HG02571 (cell line): ENCODE results near the gene LAMP1.
"Not testable (repeated sequence)": the region's sequence is repeated elsewhere in the genome, so short reads cannot be mapped to it uniquely, and the experiment has no call there.

Experiments
- ATAC-seq: cut with Tn5 transposase; IDR thresholded peaks from one replicate; pipeline ENCODE4 v1.9.1; 2021; ENCODE audit warnings: mild to moderate bottlenecking, moderate library complexity; ENCODE audit not compliant: unreplicated experiment

The LAMP1 gene

DNA sequence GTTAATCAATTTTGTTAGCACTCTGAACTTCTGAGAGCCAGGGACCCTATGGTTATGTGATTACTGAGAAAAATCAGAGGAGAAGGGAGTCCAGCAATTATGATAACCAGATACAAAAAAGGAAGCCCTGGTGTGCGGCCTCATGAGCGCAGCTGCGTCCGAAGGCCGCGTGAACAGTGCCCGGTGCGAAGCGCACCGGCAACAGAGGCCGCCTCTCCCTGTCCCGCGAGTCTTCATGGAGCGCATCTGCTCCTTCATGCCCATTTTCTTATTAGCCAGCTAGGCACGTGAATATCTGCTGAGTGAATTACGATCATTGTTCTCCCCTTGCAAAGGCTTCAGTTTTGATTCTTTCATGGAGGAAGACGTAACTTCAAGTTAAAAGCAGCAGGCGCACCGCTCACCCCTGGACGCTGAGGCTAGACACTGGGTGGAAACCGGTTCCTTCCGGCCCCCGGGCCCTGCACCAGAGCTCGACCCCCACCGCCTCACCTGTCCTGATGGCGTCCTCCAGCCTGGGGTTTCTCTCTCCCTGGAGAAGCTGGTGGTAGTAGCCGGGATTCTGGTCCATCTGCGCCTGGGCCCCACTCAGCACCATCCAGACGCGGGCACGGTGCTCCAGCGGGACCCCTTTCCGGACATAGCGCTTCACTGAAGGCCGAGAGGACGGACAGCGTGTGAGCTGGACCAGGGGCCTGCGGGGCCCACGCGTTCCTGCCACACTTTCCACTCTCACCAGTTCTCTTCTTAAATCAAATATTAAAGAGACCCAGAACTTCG is 58.0 kb downstream of the LAMP1 start:
- no peak for ATAC-seq

DNA sequence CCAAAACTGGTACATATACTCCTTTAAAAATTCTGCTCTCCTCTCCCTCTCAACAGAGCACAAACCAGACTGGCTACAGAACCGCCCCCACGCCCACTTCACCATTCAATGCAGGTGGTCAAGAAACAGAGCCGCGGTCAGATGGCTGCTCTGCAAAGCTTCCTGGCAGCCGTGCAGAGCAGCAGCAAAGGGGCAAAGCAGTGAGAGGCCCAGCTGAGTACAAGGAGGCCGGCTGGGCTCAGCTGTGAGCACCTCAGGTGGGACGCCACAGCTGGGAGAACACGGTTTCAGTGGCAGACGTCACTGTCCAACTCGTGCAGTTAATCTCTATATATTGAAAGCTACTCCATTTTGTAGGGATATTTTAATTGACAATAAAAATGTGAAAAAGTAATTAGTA is 58.6 kb downstream of the LAMP1 start:
- no peak for ATAC-seq

DNA sequence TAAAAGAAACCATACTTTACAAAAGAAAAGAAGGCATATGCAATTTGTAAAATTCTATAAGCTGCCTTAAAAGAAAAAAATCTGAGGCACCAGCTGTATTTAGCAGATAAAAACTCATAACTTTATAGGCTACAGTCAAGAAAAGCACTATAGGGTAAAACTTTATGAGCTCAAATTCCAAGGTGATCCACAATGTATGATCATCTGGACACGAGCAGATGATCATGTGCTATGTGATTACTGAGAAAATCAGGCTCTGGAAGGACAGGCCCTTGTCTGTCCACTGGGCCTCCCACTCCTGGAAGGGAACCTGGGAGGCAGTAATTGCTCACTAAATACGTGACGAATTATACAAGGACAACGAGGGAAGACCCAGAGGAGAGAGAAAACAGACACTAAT is 59.6 kb downstream of the LAMP1 start:
- ATAC-seq = no peak

DNA sequence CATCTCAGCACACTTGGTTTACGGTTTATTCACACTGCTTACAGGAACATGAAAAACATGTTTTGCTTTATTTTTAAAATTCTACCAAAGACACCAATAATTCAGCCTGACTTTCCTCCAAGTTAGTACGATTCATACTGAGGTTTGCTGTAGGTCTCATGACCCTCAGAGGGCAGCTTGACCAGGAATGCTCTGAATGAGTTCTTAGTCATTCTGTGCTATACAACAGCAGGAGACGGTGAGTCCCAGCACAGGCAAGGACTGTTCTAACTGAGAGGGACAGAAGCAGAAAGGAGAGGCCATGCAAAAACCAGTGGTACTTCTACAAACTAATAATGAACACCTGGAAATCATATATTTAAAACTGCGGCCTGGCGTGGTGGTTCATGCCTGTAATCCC is 60.5 kb downstream of the LAMP1 start:
- ATAC-seq = no peak

DNA sequence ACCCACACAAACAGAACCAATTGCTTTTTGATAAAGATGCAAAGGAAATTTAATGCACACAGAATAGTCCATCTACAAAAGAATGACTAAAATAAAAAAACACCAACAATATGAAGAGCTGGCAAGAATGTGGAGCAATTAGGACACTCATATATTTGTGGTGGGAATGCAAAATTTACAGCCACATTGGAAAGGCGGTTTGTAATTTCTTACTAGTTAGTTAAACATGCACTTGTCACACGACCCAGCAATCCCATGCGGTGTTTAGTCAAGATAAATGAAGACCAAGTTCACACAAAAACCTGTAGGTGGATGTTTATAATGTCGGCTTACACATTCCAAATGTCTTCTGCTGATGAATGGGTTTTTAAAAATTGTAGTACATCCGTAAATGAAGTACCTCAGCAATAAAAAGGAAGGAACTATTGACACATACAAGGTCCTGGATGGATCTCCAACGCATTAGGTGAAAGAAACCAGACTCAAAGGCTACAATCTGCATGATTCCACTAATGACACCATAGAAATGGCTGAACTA is 61.7 kb downstream of the LAMP1 start:
- ATAC-seq = no peak

DNA sequence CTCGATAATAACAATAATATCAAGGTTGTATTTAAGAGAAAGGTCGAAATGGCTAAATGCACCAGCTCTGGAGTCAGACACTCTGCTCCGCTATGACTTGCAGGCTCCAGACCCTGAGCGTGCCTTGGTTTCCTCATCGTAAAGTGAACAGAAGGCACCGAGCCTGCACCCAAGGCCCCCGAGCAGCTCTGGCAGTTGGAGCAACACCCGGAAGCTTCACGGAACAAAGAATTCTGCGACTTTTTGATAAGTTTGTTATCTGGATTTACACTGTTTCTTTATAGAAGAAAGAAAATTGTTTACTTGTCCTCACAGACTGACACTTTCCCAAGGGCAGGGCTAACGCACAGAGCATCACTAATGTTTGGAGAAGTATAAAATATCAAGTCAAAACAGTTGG is 62.5 kb downstream of the LAMP1 start:
- no peak for ATAC-seq

DNA sequence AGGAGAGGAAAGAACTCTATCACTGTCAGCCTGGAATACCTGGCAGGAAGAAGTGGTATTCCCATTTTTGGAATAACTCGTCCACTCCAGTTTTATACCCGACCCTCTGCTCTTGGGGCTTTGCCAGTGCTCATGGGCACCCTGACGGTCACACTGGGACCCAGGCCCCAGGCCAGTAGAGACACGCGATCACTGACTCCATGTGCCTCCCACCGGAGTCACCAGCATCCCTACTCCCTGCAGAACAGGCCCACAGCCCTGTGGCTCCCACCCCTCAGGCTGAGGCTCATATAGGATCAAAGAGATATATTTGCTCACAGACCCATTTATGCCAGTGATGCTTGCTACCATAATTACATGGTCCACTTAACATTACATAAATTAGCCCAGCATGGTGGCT is 63.4 kb downstream of the LAMP1 start:
- ATAC-seq = no peak

DNA sequence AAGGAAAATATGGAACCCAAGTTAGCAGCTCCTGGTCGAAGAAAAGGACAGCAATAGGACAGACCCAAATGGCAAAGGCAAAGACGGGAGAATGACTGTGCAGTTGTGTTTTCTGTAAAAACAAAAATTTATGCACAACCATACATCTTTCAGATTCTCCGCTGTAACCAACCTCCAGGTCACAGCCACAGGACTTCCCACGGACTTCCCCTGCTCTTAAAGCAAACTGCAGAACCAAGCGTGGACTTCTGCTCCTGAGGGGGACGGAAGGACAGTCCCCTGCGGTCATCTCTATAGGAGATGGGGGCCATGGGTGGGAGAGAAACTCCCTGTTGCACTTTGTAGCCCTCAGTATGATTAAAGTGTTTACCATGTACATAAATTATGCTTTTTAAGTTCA is 64.4 kb downstream of the LAMP1 start:
- no peak for ATAC-seq

DNA sequence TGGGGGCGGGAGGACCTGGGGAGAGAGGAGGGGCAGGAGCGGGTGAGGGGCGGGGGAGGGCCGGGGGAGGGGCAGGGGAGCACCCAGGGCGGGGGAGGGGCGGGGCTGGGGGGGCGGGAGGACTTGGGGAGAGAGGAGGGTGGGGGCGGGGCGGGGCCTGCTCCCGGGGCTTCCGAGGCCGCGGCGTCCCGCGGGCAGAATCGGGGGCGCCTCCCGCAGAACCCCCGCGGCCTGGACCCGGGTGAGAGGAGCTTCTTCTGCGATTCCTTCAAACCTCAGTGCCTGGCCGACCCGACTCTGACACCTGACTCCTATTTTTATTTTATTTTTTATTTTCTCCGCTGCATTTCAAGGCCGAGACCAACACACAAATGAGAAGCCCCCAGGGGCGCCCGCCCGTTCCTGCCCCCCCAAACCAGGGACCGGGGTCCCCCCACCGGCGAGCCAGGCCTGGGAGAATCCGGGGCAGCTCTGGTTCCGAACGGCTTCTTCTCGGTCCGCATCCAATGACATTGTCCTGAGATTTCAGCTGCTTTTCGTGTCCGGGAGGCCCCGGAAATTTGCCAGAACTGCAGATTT is 67.4 kb downstream of the LAMP1 start:
- no peak for ATAC-seq

DNA sequence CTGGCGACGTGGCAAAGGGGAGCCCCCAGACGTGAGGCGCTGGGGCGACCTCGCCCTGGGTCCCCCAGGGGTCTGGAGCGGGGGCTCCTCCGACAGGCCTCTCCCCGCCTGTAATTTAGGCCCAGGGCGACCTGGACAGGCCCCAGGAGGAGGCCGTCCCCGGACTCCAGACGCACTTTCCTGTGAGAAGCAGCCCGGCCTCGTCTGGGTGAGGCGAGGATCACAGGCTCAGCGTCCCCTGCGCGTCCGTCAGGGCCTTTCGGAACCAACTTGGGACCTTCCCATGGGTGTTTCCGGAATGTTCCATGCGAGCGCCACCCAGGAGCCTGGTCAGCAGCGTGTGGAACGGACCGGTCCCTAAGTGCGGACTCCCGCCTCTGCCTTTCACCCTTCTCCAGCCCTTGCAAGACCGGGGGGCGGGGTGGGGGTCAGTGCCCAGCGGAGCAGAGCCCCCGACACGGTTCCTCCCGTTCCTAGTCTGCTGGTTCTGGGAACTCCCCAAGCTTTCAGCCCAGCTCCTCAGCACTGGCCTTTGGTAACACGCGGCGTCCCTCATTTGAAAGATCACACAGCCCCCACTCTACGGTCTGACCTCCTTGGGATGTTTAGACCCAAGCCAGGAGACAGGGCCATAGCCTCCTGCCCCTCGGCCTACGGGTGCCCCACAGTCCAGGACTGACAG is 68.0 kb downstream of the LAMP1 start:
- ATAC-seq = no peak

DNA sequence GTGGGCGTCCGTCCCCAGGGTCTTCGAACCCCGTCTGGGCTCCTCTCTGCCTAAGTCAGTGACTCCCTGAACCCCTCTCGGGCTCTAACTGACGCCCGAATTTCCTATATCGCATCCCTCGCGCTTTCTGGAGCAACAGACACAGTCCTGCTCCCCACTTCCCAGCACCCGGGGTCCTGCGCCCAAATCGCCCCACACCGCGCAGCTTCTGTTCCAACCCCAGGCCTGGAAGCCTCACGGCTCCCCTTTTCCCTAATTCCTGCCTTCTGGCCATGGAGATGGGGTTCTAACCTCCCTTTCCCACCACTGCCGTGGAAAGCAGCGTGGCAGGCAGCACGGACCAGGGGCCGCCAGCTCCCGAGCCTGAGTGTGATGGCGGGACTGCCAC is 68.5 kb downstream of the LAMP1 start:
- no peak for ATAC-seq

DNA sequence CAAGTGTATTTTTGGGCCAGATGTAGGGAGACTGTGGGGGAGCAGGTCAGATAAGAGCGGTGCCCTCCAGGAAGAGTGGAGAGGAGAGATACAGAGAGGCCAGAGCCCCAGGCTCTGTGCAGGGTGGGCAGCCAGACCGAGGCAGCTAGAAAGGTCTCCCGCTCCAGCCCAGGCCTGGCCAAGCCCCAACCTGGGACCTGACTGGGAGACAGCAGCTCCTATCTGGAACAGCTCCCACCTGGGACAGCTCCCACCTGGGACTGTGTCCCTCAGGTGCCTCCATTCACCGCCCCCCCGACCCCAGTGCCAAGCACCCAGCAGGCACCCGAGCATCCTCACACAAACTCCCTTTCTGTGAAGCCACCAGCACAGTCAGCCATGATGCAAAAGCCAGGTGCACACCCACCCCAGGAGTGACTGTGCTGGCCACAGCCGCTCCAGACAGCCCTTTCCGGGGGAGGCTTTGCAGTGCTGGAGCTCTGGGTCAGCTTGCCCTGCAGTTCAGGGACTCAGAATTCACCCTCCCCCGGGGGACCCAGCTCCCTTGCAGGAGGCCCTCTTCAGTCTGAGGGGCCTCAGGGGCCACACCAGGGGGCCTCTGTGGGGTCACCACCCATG is 69.0 kb downstream of the LAMP1 start:
- ATAC-seq = no peak

DNA sequence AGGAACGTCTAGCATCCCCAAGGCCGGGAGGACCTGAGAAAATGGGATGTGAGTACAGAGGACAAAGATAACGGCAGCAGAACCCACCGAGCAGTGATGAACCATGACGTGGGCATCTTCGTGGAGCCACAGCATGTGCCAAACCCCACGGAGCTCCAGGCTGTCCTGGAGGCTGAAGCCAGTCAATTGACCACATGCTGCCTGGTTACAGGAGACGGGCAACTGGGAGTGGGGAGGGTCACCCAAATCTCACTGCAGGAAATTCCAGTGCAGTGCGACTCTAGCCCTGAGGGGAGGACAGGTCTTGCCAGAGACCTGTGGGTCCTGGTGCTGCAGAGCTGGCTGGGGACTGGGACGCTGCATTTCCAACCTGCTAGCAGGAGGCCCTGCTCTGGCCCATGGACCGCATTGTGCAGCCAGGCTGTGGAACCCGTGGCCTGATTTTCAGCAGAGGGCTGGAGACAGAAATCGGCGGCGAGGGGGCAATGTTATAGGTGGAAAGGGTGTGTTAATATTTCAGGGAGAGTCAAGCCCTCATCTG is 70.1 kb downstream of the LAMP1 start:
- ATAC-seq = no peak

DNA sequence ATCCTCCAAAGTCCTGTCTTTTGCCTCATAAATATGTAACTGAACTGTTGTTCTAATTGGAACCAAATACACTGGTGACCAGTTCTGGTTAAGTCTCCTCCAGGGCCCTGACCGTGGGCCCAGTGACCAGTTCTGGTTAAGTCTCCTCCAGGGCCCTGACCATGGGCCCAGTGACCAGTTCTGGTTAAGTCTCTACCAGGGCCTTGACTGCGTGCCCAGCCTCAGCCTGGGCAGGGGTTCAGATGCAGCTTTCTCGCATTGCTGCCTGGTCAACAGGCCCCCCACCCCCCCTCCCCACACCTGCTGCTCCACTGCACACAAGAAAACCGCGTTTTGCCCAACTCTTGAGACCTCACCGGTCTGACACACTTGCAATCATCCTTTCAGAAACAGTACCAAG is 70.7 kb downstream of the LAMP1 start:
- no peak for ATAC-seq

DNA sequence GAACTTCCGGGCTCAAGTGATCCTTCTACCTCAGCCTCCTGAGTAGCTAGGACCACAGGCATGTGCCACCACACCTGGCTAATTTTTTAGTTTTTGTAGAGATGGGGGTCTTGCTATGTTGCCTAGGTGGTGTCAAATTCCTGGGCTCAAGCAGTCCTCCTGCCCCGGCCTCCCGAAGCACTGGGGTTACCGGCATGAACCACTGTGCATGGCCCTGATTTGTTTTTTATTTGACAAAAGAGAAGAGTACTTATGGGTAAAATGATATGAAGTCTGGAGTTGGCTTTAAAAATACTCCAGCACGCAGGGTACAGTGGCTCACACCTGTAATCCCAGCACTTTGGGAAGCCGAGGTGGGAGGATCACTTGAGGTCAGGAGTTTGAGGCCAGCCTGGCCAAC is 71.3 kb downstream of the LAMP1 start:
- ATAC-seq = not testable (repeated sequence)

DNA sequence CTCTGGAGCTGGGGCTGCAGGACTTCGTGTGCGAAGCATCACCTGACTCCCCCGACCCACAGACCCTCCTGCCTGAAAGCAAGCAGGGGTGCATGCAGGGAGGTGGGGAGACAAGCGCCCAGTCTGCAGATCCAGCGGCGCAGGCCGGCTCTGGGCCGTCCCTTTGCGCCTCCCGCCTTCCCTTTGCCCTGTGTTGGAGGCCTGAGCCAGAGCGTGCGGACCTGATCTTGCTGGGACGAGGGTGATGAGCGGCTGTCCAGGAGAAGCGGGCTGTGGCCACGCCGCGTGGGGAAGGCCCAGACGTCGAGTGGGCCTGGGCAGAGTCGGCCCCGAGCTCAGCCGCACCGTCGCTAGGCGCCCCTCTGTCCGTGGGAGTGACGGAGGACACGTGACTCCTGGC is 72.2 kb downstream of the LAMP1 start:
- ATAC-seq = no peak

DNA sequence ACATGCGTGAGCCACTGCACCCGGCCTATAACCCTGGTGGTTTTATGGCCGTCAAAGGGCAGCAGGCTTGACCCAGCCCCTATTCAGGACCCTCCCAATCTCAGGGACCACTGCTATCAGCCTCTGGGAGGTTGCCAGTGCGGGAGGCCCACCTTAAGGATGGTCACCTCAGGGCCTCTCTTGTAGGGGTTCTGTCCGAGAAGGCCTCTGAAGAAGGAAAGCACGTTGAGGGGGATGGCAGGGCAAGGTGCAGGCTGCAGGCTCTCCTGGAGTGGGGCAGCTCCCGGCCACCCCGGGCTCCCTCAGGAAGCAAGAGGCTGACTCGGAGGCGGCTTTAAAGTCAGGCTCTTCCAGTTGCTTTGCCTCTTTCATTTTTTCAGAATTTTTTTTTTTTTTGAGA is 72.8 kb downstream of the LAMP1 start:
- no peak for ATAC-seq

DNA sequence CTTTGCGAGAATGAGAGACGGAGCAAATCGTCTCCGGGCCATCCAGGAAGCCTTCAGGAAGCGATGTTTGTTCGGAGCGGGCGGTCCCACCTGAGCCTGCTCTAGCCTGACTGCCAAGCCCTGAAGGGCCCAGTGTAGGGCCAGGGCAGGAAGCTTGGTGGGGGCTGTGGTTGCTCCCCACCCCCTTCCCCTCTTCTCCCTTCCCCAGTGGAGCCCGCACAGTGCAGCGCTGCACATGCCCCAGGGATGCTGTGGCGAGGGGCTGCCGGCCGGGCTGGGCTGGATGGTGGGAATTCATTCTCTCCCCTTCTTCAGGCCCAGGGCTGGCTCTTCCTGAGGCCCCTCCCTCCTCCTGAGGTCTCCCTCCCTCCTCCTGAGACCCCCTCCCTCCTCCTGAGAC is 74.0 kb downstream of the LAMP1 start:
- no peak for ATAC-seq

DNA sequence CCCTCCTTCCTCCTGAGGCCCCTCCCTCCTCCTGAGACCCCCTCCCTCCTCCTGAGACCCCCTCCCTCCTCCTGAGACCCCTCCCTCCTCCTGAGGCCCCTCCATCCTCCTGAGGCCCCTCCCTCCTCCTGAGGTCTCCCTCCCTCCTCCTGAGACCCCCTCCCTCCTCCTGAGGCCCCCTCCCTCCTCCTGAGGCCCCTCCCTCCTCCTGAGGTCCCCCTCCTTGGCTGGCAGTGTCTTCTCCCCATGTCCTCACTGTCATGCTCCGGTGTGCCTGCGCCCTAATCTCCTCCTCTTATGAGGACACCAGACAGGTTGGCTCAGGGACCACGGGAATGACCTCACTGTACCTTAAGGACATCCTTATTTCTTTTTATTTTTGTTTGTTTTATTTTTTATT is 74.7 kb downstream of the LAMP1 start:
- ATAC-seq = not testable (repeated sequence)
